SK-N-SH treated with all-trans-retinoic acid at 6 μM for 48 hours (cell line): ENCODE results near the gene SRPK2.

ENCODE experiments used
- ATAC-seq: fragments of 200-7000 bp; cut with Tn5 transposase; 3 replicates; pipeline ENCODE4 v1.9.1; 2020; ENCODE audit warnings: mild to moderate bottlenecking, moderate library complexity
- BACH2 ChIP-seq: fragments of 250-450 bp; sonication (Bioruptor Pico); IDR thresholded peaks from 2 replicates; pipeline ENCODE4 v1.9.0; 2021; ENCODE audit warnings: mild to moderate bottlenecking, borderline replicate concordance
- ESRRG ChIP-seq: fragments of 250-450 bp; sonication (Bioruptor Pico); IDR thresholded peaks from 2 replicates; pipeline ENCODE4 v1.6.1; 2021; ENCODE audit warnings: mild to moderate bottlenecking
- GLIS3 ChIP-seq: fragments of 250-450 bp; sonication (Bioruptor Pico); IDR thresholded peaks from 2 replicates; pipeline ENCODE4 v1.5.0; 2020; ENCODE audit warnings: mild to moderate bottlenecking, moderate library complexity
- ISL1 ChIP-seq: fragments of 250-450 bp; sonication (Bioruptor Pico); IDR thresholded peaks from 2 replicates; pipeline ENCODE4 v2.1.2; 2022; ENCODE audit warnings: mild to moderate bottlenecking, moderate library complexity
- OSR1 ChIP-seq: fragments of 250-450 bp; sonication (Bioruptor Pico); IDR thresholded peaks from 2 replicates; pipeline ENCODE4 v1.8.0; 2022; ENCODE audit warnings: moderate library complexity, mild to moderate bottlenecking, inconsistent platforms
- PPARA ChIP-seq: fragments of 250-450 bp; sonication (Bioruptor Pico); IDR thresholded peaks from 2 replicates; pipeline ENCODE4 v1.5.0; 2020; ENCODE audit warnings: mild to moderate bottlenecking, borderline replicate concordance
- RARB ChIP-seq: fragments of 250-450 bp; sonication (Bioruptor Pico); IDR thresholded peaks from 2 replicates; pipeline ENCODE4 v1.8.0; 2021; ENCODE audit warnings: mild to moderate bottlenecking, moderate library complexity
- TCF4 ChIP-seq: fragments of 250-450 bp; sonication (Bioruptor Pico); IDR thresholded peaks from 2 replicates; pipeline ENCODE4 v1.8.0; 2021; ENCODE audit warnings: mild to moderate bottlenecking, moderate library complexity, borderline replicate concordance
- TOX ChIP-seq: fragments of 250-450 bp; sonication (Bioruptor Pico); IDR thresholded peaks from 2 replicates; pipeline ENCODE4 v1.8.0; 2021; ENCODE audit warnings: mild to moderate bottlenecking, moderate library complexity, borderline replicate concordance
- ZC3H10 ChIP-seq: fragments of 250-450 bp; sonication (Bioruptor Pico); IDR thresholded peaks from 2 replicates; pipeline ENCODE4 v1.5.1; 2021; ENCODE audit warnings: mild to moderate bottlenecking, moderate library complexity
- ZFP30 ChIP-seq: fragments of 450-650 bp; formaldehyde crosslinking; IDR thresholded peaks from 2 replicates; pipeline ENCODE4 v1.5.0; 2022; ENCODE audit warnings: mild to moderate bottlenecking, moderate library complexity
- ZNF565 ChIP-seq: fragments of 450-650 bp; formaldehyde crosslinking; conservative IDR thresholded peaks from 2 replicates; pipeline ENCODE4 v1.5.0; 2020; ENCODE audit warnings: low read depth, mild to moderate bottlenecking, moderate library complexity
- ZNF70 ChIP-seq: fragments of 450-650 bp; formaldehyde crosslinking; IDR thresholded peaks from 2 replicates; pipeline ENCODE4 v1.5.0; 2020; ENCODE audit warnings: mild to moderate bottlenecking, moderate library complexity
- TF ChIP-seq, protein P1 (sequence below): fragments of 250-450 bp; sonication (Bioruptor Pico); IDR thresholded peaks from 2 replicates; pipeline ENCODE4 v1.8.0; 2021; ENCODE audit warnings: low read depth, mild to moderate bottlenecking, moderate library complexity, borderline replicate concordance
- TF ChIP-seq, protein P2 (sequence below): fragments of 250-450 bp; sonication (Bioruptor Pico); IDR thresholded peaks from 2 replicates; pipeline ENCODE4 v1.5.0; 2020; ENCODE audit warnings: mild to moderate bottlenecking, moderate library complexity
- TF ChIP-seq, protein P3 (sequence below): fragments of 250-450 bp; sonication (Bioruptor Pico); IDR thresholded peaks from 2 replicates; pipeline ENCODE4 v1.5.1; 2021; ENCODE audit warnings: mild to moderate bottlenecking, moderate library complexity
- TF ChIP-seq, protein P4 (sequence below): fragments of 250-450 bp; sonication (Bioruptor Pico); IDR thresholded peaks from 2 replicates; pipeline ENCODE4 v1.5.1; 2020; ENCODE audit warnings: low read depth, mild to moderate bottlenecking, moderate library complexity
- TF ChIP-seq, protein P5 (sequence below): fragments of 250-450 bp; sonication (Bioruptor Pico); IDR thresholded peaks from 2 replicates; pipeline ENCODE4 v1.8.0; 2020; ENCODE audit warnings: mild to moderate bottlenecking, moderate library complexity, borderline replicate concordance

The SRPK2 gene

DNA sequence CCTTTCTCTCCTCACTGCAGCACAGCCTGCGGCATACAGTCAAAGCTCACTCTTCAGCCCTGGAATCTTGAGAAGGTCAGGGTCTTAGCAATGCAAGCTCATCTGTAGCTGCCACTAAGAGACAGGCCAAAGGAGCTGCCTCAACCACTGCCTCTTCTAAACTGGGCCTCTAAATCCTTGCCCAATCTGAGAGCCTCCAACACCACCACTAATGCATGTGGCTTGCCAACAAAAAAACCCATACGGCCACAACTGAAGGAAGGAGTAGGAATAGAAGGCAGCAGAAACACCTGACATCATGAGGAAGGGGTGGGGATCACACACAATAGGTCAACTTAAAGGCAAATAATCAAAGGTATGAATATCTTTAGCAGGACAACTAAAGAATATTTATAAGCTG is 183.8 kb downstream of the SRPK2 start:
- no peak for ATAC-seq
- TF ChIP-seq ZNF70 (CRISPR knock-in tag) (no peak), PPARA (CRISPR knock-in tag) (no peak), ISL1 (no peak), ZC3H10 (CRISPR knock-in tag) (no peak), ZFP30 (CRISPR knock-in tag) (no peak), OSR1 (CRISPR knock-in tag) (no peak), TCF4 (CRISPR knock-in tag) (no peak), TOX (CRISPR knock-in tag) (no peak), RARB (no peak), ESRRG (CRISPR knock-in tag) (no peak), ZNF565 (CRISPR knock-in tag) (no peak)
- TF ChIP-seq, protein P1, sequence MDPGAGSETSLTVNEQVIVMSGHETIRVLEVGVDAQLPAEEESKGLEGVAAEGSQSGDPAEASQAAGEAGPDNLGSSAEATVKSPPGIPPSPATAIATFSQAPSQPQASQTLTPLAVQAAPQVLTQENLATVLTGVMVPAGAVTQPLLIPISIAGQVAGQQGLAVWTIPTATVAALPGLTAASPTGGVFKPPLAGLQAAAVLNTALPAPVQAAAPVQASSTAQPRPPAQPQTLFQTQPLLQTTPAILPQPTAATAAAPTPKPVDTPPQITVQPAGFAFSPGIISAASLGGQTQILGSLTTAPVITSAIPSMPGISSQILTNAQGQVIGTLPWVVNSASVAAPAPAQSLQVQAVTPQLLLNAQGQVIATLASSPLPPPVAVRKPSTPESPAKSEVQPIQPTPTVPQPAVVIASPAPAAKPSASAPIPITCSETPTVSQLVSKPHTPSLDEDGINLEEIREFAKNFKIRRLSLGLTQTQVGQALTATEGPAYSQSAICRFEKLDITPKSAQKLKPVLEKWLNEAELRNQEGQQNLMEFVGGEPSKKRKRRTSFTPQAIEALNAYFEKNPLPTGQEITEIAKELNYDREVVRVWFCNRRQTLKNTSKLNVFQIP (CRISPR knock-in tag): no peak
- TF ChIP-seq, protein P2, sequence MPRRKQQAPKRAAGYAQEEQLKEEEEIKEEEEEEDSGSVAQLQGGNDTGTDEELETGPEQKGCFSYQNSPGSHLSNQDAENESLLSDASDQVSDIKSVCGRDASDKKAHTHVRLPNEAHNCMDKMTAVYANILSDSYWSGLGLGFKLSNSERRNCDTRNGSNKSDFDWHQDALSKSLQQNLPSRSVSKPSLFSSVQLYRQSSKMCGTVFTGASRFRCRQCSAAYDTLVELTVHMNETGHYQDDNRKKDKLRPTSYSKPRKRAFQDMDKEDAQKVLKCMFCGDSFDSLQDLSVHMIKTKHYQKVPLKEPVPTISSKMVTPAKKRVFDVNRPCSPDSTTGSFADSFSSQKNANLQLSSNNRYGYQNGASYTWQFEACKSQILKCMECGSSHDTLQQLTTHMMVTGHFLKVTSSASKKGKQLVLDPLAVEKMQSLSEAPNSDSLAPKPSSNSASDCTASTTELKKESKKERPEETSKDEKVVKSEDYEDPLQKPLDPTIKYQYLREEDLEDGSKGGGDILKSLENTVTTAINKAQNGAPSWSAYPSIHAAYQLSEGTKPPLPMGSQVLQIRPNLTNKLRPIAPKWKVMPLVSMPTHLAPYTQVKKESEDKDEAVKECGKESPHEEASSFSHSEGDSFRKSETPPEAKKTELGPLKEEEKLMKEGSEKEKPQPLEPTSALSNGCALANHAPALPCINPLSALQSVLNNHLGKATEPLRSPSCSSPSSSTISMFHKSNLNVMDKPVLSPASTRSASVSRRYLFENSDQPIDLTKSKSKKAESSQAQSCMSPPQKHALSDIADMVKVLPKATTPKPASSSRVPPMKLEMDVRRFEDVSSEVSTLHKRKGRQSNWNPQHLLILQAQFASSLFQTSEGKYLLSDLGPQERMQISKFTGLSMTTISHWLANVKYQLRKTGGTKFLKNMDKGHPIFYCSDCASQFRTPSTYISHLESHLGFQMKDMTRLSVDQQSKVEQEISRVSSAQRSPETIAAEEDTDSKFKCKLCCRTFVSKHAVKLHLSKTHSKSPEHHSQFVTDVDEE (CRISPR knock-in tag): no peak
- TF ChIP-seq, protein P3, sequence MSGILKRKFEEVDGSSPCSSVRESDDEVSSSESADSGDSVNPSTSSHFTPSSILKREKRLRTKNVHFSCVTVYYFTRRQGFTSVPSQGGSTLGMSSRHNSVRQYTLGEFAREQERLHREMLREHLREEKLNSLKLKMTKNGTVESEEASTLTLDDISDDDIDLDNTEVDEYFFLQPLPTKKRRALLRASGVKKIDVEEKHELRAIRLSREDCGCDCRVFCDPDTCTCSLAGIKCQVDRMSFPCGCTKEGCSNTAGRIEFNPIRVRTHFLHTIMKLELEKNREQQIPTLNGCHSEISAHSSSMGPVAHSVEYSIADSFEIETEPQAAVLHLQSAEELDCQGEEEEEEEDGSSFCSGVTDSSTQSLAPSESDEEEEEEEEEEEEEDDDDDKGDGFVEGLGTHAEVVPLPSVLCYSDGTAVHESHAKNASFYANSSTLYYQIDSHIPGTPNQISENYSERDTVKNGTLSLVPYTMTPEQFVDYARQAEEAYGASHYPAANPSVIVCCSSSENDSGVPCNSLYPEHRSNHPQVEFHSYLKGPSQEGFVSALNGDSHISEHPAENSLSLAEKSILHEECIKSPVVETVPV (CRISPR knock-in tag): no peak
- TF ChIP-seq, protein P4, sequence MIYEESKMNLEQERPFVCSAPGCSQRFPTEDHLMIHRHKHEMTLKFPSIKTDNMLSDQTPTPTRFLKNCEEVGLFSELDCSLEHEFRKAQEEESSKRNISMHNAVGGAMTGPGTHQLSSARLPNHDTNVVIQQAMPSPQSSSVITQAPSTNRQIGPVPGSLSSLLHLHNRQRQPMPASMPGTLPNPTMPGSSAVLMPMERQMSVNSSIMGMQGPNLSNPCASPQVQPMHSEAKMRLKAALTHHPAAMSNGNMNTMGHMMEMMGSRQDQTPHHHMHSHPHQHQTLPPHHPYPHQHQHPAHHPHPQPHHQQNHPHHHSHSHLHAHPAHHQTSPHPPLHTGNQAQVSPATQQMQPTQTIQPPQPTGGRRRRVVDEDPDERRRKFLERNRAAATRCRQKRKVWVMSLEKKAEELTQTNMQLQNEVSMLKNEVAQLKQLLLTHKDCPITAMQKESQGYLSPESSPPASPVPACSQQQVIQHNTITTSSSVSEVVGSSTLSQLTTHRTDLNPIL: no peak
- TF ChIP-seq, protein P5, sequence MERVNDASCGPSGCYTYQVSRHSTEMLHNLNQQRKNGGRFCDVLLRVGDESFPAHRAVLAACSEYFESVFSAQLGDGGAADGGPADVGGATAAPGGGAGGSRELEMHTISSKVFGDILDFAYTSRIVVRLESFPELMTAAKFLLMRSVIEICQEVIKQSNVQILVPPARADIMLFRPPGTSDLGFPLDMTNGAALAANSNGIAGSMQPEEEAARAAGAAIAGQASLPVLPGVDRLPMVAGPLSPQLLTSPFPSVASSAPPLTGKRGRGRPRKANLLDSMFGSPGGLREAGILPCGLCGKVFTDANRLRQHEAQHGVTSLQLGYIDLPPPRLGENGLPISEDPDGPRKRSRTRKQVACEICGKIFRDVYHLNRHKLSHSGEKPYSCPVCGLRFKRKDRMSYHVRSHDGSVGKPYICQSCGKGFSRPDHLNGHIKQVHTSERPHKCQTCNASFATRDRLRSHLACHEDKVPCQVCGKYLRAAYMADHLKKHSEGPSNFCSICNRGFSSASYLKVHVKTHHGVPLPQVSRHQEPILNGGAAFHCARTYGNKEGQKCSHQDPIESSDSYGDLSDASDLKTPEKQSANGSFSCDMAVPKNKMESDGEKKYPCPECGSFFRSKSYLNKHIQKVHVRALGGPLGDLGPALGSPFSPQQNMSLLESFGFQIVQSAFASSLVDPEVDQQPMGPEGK (CRISPR knock-in tag): no peak

DNA sequence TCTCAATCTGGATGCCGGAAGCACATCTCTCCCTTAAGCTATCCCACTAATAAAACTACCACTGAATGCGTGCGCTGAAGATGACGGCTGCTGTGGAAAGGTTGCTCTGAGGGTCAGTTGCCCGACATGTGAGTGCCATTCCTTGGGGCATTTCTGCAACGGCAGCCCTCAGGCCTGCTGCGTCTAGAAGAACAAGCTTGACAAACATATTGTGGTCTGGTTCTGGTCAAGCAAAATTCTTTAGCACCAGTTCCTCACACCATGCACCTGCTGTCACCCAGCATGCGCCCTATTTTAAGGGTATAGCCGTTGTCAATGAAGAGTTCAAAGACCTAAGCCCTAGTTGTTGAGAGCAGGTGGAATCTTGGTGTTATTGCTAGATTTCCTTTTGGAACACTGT is 184.2 kb downstream of the SRPK2 start:
- ATAC-seq: no peak
- no peak for TF ChIP-seq OSR1 (CRISPR knock-in tag)

DNA sequence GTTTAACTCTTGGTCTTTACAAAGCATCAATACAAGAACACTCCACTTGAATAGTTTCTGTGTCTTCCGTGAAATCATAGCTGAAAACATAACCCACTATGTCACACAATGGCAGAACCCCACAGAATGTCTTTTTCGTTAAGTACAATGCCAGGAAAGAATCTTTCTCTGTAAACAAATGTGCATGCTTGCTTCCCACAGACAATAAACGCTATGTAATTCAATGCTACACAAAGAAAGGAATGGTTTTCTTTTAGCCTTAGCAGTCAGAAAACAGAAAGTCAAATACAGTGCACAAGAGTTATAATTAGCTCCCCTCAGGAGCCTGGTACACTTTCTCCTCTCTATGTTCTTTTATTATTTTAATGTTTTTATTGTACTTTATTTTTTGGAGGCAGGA is 186.1 kb downstream of the SRPK2 start:
- ATAC-seq: no peak
- TF ChIP-seq, protein P4: no peak
- TF ChIP-seq BACH2 (CRISPR knock-in tag) (no peak), ZFP30 (CRISPR knock-in tag) (no peak), GLIS3 (CRISPR knock-in tag) (no peak), ISL1 (no peak), RARB (no peak), ZC3H10 (CRISPR knock-in tag) (no peak)
- TF ChIP-seq, protein P3 (CRISPR knock-in tag): no peak
